H9 (cell line): ENCODE measurements around the gene BCORL1. TPM values are rescaled to one million over a fixed set of nuclear protein-coding genes. Genes with fewer than 3 reads are reported as not detected.

Source experiments
- DNase-seq: peaks from one replicate; pipeline ENCODE4 v3.0.0-alpha.2; 2017
- H2AFZ ChIP-seq: one replicate; pipeline ENCODE4 v1.6.1; 2013; ENCODE audit warnings: mild to moderate bottlenecking, low read length, control low read depth, moderate library complexity
- H2AK5ac ChIP-seq: 2 replicates; pipeline ENCODE4 v1.6.1; 2013; ENCODE audit warnings: low read length, control low read depth, mixed read lengths; ENCODE audit not compliant: insufficient read length
- H2BK120ac ChIP-seq: one replicate; pipeline ENCODE4 v1.6.1; 2013; ENCODE audit warnings: low read depth, mild to moderate bottlenecking, low read length, control low read depth, inconsistent platforms; ENCODE audit not compliant: poor library complexity, severe bottlenecking
- H2BK12ac ChIP-seq: 2 replicates; pipeline ENCODE4 v1.6.1; 2013; ENCODE audit warnings: low read length, control low read depth, mixed read lengths, low read depth; ENCODE audit not compliant: insufficient read length
- H2BK15ac ChIP-seq: 2 replicates; pipeline ENCODE4 v1.6.1; 2013; ENCODE audit warnings: low read depth, low read length, control low read depth
- H2BK20ac ChIP-seq: one replicate; pipeline ENCODE4 v1.6.1; 2013; ENCODE audit warnings: low read depth, mild to moderate bottlenecking, low read length, control low read depth, inconsistent platforms; ENCODE audit not compliant: poor library complexity, severe bottlenecking
- H2BK5ac ChIP-seq: 2 replicates; pipeline ENCODE4 v1.6.1; 2013; ENCODE audit warnings: low read length, control low read depth, mixed read lengths; ENCODE audit not compliant: insufficient read length
- H3K14ac ChIP-seq: 2 replicates; pipeline ENCODE4 v1.6.1; 2013; ENCODE audit warnings: low read length, control low read depth; ENCODE audit not compliant: insufficient read depth
- H3K18ac ChIP-seq: 2 replicates; pipeline ENCODE4 v1.6.1; 2013; ENCODE audit warnings: low read depth, mild to moderate bottlenecking, mixed read lengths, low read length, control low read depth; ENCODE audit not compliant: insufficient read length
- H3K23ac ChIP-seq: 2 replicates; pipeline ENCODE4 v1.6.1; 2013; ENCODE audit warnings: low read length, control low read depth, mixed read lengths, low read depth; ENCODE audit not compliant: insufficient read length
- H3K23me2 ChIP-seq: 2 replicates; pipeline ENCODE4 v1.6.1; 2013; ENCODE audit warnings: low read depth, mild to moderate bottlenecking, mixed read lengths, low read length, control low read depth; ENCODE audit not compliant: insufficient read length, poor library complexity, severe bottlenecking
- H3K27ac ChIP-seq: 2 replicates; pipeline ENCODE4 v1.5.1; 2013; ENCODE audit warnings: low read length, control low read depth, mixed read lengths, low read depth; ENCODE audit not compliant: insufficient read length
- H3K27me3 ChIP-seq: 2 replicates; pipeline ENCODE4 v1.6.1; 2013; ENCODE audit warnings: low read length, control low read depth, inconsistent platforms; ENCODE audit not compliant: insufficient read depth
- H3K4ac ChIP-seq: 2 replicates; pipeline ENCODE4 v1.6.1; 2013; ENCODE audit warnings: low read depth, mild to moderate bottlenecking, control low read depth, inconsistent platforms, low read length, moderate library complexity
- H3K4me1 ChIP-seq: 2 replicates; pipeline ENCODE4 v1.6.1; 2013; ENCODE audit warnings: low read length, control low read depth, inconsistent platforms; ENCODE audit not compliant: insufficient read depth
- H3K4me2 ChIP-seq: 2 replicates; pipeline ENCODE4 v1.6.1; 2013; ENCODE audit warnings: low read length, control low read depth, mixed read lengths; ENCODE audit not compliant: insufficient read length, insufficient read depth
- H3K56ac ChIP-seq: 2 replicates; pipeline ENCODE4 v1.6.1; 2013; ENCODE audit warnings: low read depth, mild to moderate bottlenecking, mixed read lengths, low read length, control low read depth; ENCODE audit not compliant: insufficient read length
- H3K79me1 ChIP-seq: 2 replicates; pipeline ENCODE4 v1.6.1; 2013; ENCODE audit warnings: low read depth, mild to moderate bottlenecking, moderate library complexity, low read length, control low read depth, inconsistent platforms; ENCODE audit not compliant: insufficient read depth, poor library complexity, severe bottlenecking
- H3K79me2 ChIP-seq: 2 replicates; pipeline ENCODE4 v1.6.1; 2013; ENCODE audit warnings: low read length, control low read depth, inconsistent platforms; ENCODE audit not compliant: insufficient read depth
- H3K9ac ChIP-seq: 2 replicates; pipeline ENCODE4 v1.6.1; 2013; ENCODE audit warnings: low read length, control low read depth, mixed read lengths; ENCODE audit not compliant: insufficient read length; ENCODE audit errors: extremely low read depth
- H3K9me3 ChIP-seq: one replicate; pipeline ENCODE4 v1.6.1; 2013; ENCODE audit warnings: low read depth, low read length, inconsistent platforms; ENCODE audit not compliant: control insufficient read depth
- H3T11ph ChIP-seq: one replicate; pipeline ENCODE4 v1.6.1; 2013; ENCODE audit warnings: mild to moderate bottlenecking, low read length, control low read depth, inconsistent platforms
- H4K20me1 ChIP-seq: one replicate; pipeline ENCODE4 v1.6.1; 2013; ENCODE audit not compliant: control insufficient read depth, insufficient read length, insufficient read depth
- H4K5ac ChIP-seq: 2 replicates; pipeline ENCODE4 v1.6.1; 2013; ENCODE audit warnings: low read depth, mild to moderate bottlenecking, mixed read lengths, low read length, control low read depth; ENCODE audit not compliant: insufficient read length
- H4K8ac ChIP-seq: replicated peaks from 2 replicates; pipeline ENCODE4 v1.6.1; 2013; ENCODE audit warnings: low read length, control low read depth, mixed read lengths, low read depth; ENCODE audit not compliant: insufficient read length
- H4K91ac ChIP-seq: 2 replicates; pipeline ENCODE4 v1.6.1; 2013; ENCODE audit warnings: low read depth, mild to moderate bottlenecking, moderate library complexity, mixed read lengths, low read length, control low read depth; ENCODE audit not compliant: insufficient read length
- H3K27ac Mint-ChIP-seq, 3 experiments: 2 replicates in 2 of 3; 3 replicates in 1 of 3; pipeline ENCODE4 v1.8.0; 2020 to 2021; ENCODE audit warnings: mixed read lengths in 3 of 3, mild to moderate bottlenecking in 1 of 3, moderate library complexity in 1 of 3
- H3K27me3 Mint-ChIP-seq: 2 replicates; pipeline ENCODE4 v1.8.0; 2021; ENCODE audit warnings: low read depth, mild to moderate bottlenecking, moderate library complexity, mixed read lengths
- H3K36me3 Mint-ChIP-seq, 3 experiments: 2 replicates in 2 of 3; 3 replicates in 1 of 3; pipeline ENCODE4 v1.8.0; 2020 to 2021; ENCODE audit warnings: low read depth in 3 of 3, mixed read lengths in 3 of 3; ENCODE audit not compliant: insufficient read depth in 1 of 3
- H3K4me1 Mint-ChIP-seq, 2 experiments: 2 replicates each; pipeline ENCODE4 v1.8.0; 2020; ENCODE audit warnings: mixed read lengths in 2 of 2
- H3K4me3 Mint-ChIP-seq, 2 experiments: 2 replicates in 1 of 2; 3 replicates in 1 of 2; pipeline ENCODE4 v1.8.0; 2020 to 2021; ENCODE audit warnings: mild to moderate bottlenecking in 2 of 2, mixed read lengths in 2 of 2, moderate library complexity in 1 of 2
- H3K9me3 Mint-ChIP-seq, 2 experiments: 2 replicates in 1 of 2; 3 replicates in 1 of 2; pipeline ENCODE4 v1.8.0; 2020; ENCODE audit warnings: mild to moderate bottlenecking in 2 of 2, mixed read lengths in 2 of 2, moderate library complexity in 1 of 2
- WGBS: extraction: QIAGEN DNeasy Blood & Tissue Kit; methylation state at CpG from one replicate; pipeline ENCODE4 v1.1.7; 2013; ENCODE audit warnings: missing lambda C conversion rate, low lambda C conversion rate, mixed read lengths; ENCODE audit not compliant: insufficient read length; ENCODE audit errors: extremely low coverage; 5-methylcytosine and 5-hydroxymethylcytosine counted together
- total RNA-seq: library from RNA; stranded (reverse); gene quantifications from 2 replicates; pipeline ENCODE4 v1.2.1, GENCODE V29; 2021
- TF ChIP-seq, protein P1 (sequence below): fragments of 200-600 bp; sonication (generic); conservative IDR thresholded peaks from 3 replicates; pipeline ENCODE4 v1.8.0; 2021; ENCODE audit warnings: antibody characterized with exemption, mild to moderate bottlenecking

The BCORL1 gene
- total RNA-seq, 1 experiment from 2014 or later = 6.1 TPM

DNA sequence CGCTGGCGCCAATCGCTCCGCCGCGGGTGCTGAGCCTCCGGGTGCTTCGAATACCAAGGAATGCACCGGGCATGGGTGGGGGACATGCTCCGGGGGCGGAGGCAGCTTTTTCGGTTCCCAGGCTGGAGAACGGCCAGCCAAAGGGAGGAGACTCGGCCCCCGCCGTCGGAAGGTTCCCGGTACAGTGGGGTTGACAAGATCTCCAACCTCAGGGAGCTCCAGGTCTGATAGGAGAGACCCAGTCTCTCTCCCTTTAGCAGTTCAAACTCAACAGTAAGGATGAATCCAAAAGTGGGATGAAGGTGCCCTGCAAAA lies 29.1 kb upstream of the BCORL1 start:
- H3K27me3 Mint-ChIP-seq = peaks cover 85% of the 10 kb centered on the region
- no peak overlapping the region for H3K27ac Mint-ChIP-seq
- Histone ChIP-seq H2AK5ac (no peak overlapping the region), H3K23ac (no peak overlapping the region), H4K91ac (no peak overlapping the region), H4K20me1 (no peaks in the 10 kb centered on the region), H3K27me3 (peaks cover 44% of the 10 kb centered on the region; the same call in 1 of the 2 replicates), H2BK15ac (no peak overlapping the region), H3K4me2 (peak overlapping the region; percentile 49), H3K23me2 (peaks cover 15% of the 10 kb centered on the region), H2BK120ac (no peak overlapping the region), H3K9me3 (peaks cover 8% of the 10 kb centered on the region), H3K18ac (no peak overlapping the region), H3K4ac (no peak overlapping the region), H3K79me2 (no peaks in the 10 kb centered on the region), H3K4me1 (no peaks in the 10 kb centered on the region), H3T11ph (no peak overlapping the region), H2AFZ (no peak overlapping the region), H3K14ac (no peak overlapping the region), H4K8ac (no peak overlapping the region), H3K27ac (no peak overlapping the region), H3K9ac (no peak overlapping the region), H3K79me1 (no peaks in the 10 kb centered on the region), H4K5ac (no peak overlapping the region), H3K56ac (no peak overlapping the region), H2BK20ac (no peak overlapping the region), H2BK12ac (no peak overlapping the region), H2BK5ac (no peak overlapping the region)
- no CpG with 5 or more reads among the region's 18 CpGs for WGBS
- DNase-seq = no peak
- H3K4me3 Mint-ChIP-seq = peak overlapping the region; percentile 69 to 87
- H3K36me3 Mint-ChIP-seq = peaks cover 0 to 4% (median 0%) of the 10 kb centered on the region in 3 experiments; a peak in 3 of 7 replicates
- peaks cover 0 to 67% of the 10 kb centered on the region in 2 experiments; a peak in 3 of 5 replicates for H3K9me3 Mint-ChIP-seq
- H3K4me1 Mint-ChIP-seq = peaks cover 18 to 30% of the 10 kb centered on the region in 2 experiments
- TF ChIP-seq, protein P1, sequence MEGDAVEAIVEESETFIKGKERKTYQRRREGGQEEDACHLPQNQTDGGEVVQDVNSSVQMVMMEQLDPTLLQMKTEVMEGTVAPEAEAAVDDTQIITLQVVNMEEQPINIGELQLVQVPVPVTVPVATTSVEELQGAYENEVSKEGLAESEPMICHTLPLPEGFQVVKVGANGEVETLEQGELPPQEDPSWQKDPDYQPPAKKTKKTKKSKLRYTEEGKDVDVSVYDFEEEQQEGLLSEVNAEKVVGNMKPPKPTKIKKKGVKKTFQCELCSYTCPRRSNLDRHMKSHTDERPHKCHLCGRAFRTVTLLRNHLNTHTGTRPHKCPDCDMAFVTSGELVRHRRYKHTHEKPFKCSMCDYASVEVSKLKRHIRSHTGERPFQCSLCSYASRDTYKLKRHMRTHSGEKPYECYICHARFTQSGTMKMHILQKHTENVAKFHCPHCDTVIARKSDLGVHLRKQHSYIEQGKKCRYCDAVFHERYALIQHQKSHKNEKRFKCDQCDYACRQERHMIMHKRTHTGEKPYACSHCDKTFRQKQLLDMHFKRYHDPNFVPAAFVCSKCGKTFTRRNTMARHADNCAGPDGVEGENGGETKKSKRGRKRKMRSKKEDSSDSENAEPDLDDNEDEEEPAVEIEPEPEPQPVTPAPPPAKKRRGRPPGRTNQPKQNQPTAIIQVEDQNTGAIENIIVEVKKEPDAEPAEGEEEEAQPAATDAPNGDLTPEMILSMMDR = no peak
